Non-pigmented ciliary epithelial cell (primary cell): ENCODE results near the gene RPL34.

ENCODE experiments used
- DNase-seq: peaks from one replicate; pipeline ENCODE4 v3.0.0-alpha.2; 2010; ENCODE audit warnings: low read depth

Gene RPL34

DNA sequence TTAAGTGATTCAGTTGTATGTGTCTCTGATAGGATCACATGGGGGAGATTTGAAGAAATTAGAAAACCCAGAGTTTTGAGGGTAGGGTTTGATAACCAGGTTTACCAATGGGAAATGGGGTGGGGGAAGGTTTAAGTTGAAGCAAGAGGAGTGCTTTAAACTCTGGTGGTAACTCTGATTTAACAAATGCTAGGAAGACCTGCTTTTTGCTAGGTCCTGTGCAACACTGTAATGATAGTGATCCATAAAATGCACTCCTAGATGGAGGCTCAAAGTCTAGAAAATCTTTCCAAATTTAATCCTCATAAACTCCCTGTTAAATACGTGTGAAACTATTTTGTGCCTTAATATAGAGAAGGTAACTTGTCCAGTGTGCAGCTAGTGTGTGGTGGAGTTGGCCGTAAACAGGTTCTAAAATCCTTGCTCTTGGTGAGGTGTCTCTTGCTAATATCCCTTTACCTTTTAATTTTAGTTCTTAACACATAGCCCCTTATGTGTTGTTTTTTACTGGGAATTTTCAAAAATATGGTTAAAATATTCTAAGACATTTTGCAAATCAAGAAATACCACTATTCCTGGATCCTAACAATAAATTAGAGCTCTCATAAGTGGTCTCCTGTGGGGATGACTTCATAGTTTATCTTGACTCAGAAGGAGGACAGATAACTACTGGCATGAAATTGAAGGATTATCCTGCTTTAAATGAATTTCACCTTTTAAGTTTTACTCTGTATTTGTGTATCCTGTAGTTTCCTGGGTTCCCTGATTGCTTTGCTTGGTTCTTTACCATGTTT is 4.1 kb downstream of the RPL34 start:
- no peak for DNase-seq

DNA sequence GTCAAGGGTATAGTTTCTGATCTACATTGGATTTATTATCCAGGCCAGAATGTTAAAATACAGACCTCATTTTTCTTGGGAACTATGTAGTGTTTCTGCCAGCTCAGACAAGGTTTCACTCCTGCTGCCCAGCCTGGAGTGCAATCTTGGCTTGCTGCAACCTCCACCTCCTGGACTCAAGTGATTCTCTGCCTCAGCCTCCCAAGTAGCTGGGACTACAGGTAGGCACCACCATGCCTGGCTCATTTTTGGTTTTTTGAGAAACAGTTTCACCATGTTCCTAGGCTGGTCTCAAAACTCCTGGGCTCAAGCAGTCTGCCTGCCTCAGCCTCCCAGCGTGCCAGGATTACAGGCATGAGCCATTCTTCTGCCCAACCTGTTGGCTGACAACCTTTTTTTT is 5.7 kb downstream of the RPL34 start:
- no peak for DNase-seq

DNA sequence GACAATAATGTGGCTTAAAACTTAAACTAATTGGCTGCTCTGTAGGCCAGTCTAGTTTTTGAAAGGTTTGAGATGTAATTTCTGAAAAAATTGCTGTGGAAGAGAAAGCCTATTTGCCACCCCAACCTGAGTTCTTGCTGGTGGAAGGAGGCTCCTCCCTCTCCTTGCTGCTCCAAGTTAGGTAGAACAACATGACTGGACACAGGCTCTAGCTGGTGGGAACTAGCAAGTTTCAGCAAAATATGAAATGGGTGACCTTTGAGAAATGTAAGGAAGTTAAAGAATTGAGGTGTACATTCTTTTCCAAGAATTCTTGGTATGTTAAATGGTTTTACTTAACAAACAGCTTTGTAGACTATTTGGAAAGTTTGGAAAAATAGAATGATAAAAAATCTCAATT is 8.0 kb downstream of the RPL34 start:
- no peak for DNase-seq

- DNase-seq = no peak
Measured at GRCh38 chr4:108635070-108635655, 14.8 kb downstream of the RPL34 start.

GRCh38 chr4:108636246-108636645 is 15.9 kb downstream of the RPL34 start:
- no peak for DNase-seq

GRCh38 chr4:108637856-108638255 is 17.5 kb downstream of the RPL34 start:
- DNase-seq = no peak

DNA sequence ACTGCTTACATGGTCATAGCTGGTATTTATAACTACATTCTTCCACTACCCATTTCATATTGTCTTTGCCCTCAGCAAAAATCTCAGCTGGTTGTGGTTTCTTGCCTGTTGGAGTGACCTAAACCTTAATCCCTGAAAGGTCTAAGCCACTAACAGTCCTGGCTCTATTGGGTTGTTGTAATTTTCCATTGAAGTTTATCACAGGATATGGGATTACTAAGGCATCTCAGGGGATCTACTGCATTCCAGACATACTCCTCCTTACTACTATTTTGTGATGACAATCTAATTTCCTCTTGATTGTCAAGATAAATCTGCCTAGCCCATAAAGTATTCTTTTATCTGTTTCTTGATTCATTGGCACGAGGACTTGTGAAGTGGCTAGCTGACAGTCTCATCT is 23.9 kb downstream of the RPL34 start:
- peak; percentile 34 for DNase-seq

- no peak for DNase-seq
Measured at GRCh38 chr4:108646706-108647105, 26.3 kb downstream of the RPL34 start.

- DNase-seq = no peak
Measured at GRCh38 chr4:108649863-108650211, 29.5 kb downstream of the RPL34 start.

DNA sequence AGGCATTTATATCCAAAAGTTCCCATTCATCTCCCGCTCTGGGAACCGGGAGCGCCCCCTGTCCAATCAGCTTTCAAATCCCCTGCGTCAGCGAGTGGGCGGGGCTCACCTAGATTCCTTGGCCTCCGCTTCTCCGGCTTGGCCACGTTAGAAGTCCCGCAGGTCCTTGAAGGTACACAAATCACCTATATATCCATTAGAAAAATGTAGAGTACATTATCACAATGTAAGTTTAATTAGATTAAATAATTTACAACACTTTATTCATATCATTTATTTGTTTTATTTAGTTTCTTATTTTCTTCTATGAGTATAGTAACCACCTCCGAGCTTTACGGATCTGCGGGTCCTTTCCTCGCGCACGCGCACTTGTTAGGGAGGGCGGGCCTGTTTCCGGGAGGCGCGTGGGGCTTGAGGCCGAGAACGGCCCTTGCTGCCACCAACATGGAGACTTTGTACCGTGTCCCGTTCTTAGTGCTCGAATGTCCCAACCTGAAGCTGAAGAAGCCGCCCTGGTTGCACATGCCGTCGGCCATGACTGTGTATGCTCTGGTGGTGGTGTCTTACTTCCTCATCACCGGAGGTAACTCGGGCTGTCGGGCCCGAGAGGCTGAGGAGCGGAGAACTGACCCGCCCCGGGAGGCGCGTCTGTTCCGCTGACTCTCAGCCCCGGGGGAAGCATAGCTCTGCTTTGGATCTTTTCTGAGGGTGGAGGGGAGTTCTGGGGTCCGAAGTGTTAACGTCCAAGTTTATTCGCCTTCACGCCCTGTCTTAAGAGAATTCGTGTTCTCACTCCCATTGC is 30.0 kb downstream of the RPL34 start, which contains the start of gene OSTC:
Gene OSTC, plus strand, starts transcription at position 388 of the 802 bp plus-strand sequence. Its CDS starts 57 bp downstream, at position 445.
- peak; percentile 90 for DNase-seq

DNA sequence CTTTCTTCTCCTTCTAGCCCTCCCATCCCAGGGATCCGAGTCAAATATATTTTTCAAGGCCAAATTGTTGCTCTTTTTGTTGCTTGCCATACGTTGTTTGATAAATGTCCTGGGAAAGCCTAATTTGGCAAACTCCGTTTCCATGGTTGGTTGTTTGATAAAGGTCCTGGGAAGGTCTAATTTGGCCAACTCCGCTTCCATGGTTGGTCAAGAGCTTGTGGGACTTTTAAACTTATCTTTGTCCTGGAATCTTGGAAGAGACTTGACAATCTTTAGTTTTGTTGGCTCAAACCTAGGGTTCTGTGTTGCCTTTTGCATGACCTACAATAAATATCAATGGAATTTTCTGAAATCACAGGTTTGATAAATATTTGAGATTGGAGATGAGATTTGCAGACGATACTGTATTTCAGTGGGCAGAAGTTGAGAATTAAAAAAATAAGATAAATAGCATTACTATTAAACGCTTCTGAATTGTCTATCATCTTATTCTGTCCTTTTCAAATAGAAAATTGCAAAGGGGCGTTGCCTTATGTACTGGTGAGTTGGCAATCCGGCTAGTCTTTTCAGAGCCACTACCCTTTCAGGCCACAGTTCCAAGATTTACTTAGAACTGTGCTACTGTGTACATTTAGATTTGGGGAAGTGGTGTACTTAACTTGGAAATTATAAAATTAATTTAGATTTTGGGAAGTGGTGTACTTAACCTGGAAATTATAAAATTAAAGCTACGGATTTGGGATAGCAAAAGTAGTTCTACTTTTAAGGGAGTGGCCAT is 30.8 kb downstream of the RPL34 start:
- DNase-seq = peak; percentile 37

- no peak for DNase-seq
Measured at GRCh38 chr4:108662629-108663028, 42.3 kb downstream of the RPL34 start.

DNA sequence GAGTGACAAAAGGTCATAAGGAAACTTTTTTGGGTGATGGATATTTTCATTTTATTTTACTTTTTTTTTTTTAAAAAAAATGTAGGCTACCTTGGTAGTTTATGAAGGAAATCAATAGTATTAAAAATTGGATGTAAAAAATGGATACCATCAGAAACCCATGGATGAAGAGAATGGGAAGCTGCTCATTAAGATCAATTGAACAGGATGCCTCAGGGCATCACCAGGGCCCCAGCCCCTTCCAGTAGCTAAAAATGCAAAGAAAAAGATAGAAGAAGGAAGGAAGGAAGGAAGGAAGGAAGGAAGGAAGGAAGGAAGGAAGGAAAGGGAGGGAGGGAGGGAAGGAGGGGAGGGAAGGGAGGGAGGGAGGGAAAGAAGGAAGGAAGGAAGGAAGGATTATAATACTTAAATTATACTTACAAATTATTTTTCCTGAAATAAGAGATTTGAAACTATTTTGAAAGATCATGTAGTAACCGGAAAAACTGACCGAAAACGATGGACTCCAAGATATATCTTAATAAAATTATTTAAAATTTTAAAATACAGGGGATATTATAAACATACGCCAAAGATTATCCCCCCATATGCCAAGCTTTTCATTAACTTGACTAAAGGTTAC is 54.1 kb downstream of the RPL34 start:
- no peak for DNase-seq
